ENCODE measurements around the gene SLC22A14.

SLC22A14 gene

DNA sequence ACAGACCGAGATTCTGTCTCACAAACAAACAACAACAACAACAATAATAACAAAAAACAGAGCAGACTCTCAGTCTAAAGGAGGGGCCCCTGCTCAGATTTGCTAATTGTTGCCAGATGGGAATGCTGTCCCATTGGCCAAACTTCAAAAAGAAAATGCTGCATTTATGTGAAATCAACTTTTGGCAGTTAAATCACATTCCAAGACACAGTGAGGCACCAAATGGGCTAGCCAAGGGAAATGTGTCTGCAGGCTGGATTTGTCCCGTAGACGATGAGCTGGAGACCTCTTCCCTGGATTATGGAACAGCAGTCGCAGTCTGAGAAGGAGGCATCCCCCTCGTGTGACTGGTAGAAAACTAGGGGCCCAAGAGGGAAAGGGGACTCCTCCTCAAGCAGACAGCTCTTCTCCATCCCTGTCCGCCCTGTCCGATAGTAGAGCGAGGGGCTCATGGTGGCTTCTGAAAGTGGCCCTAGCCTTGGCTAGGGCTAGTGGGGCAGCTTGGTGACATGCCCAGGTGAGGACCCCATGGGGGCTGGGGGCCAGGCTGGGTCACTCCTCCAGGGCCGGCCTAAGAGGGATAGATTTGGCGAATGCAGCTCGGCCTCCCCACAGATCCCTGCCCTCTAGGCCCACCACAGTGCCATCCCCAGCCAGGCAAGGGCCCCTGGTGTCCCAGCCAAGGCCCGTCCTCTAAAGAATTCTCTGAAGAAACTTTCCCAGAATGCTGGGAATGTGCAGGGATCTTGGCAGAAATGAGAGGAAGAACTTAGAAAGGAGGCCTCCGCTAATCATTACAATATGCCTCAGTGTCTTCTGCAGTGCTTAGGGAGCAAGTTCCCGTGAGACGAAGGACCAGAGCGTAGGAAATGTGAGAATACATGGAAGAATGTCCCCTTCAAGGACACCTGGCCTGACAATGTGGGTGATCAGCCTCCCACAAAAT lies 2.0 kb downstream of the SLC22A14 start:
- no peak for TF ChIP-seq GATA2 (IDR thresholded peaks at IDR 0.05; ENCODE audit: low read depth, low read length)
- TF ChIP-seq GATA3 (IDR thresholded peaks at IDR 0.05; ENCODE audit: low read depth, low read length) = no peak

DNA sequence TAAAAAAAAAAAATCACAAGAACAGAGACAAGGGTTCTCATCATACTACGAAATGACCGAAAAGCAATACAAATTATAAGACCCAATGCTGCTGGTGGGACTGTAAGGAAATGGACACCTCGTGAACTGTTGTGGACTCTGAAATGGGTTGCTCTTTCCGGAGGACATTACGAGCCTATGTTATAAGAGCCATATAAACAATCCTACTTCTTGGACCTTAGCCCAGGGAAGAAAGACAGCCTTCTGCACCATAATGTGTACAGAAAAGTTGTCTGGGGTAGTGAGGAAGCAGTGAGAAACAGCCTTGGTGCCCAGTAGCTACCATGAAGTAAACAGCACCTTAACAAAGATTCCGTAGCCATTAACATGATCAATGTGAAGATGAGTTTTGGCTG lies 2.7 kb downstream of the SLC22A14 start:
- TF ChIP-seq GATA2 (IDR thresholded peaks at IDR 0.05; ENCODE audit: low read depth, low read length) (no peak), GATA3 (IDR thresholded peaks at IDR 0.05; ENCODE audit: low read depth, low read length) (no peak)

DNA sequence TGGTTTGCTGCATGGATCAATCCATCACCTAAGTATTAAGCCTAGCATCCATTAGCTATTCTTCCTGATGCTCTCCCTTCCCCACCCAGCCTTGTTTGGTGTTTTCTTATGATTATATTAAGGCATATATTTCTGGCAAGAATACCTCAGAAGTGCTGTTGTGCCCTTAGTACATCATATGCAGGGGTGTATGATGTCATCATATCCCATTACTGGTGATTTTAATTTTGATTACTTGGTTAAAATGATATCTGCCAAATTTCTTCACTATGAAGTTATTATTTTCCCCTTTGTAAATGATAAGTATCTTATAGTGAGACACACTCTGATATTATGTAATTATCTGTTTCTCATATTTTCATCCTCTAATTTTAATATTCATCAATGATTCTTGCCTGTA lies 15.4 kb downstream of the SLC22A14 start:
- TF ChIP-seq GATA3 (IDR thresholded peaks at IDR 0.05; ENCODE audit: low read depth, low read length) = no peak
- no peak for TF ChIP-seq GATA2 (IDR thresholded peaks at IDR 0.05; ENCODE audit: low read depth, low read length)

DNA sequence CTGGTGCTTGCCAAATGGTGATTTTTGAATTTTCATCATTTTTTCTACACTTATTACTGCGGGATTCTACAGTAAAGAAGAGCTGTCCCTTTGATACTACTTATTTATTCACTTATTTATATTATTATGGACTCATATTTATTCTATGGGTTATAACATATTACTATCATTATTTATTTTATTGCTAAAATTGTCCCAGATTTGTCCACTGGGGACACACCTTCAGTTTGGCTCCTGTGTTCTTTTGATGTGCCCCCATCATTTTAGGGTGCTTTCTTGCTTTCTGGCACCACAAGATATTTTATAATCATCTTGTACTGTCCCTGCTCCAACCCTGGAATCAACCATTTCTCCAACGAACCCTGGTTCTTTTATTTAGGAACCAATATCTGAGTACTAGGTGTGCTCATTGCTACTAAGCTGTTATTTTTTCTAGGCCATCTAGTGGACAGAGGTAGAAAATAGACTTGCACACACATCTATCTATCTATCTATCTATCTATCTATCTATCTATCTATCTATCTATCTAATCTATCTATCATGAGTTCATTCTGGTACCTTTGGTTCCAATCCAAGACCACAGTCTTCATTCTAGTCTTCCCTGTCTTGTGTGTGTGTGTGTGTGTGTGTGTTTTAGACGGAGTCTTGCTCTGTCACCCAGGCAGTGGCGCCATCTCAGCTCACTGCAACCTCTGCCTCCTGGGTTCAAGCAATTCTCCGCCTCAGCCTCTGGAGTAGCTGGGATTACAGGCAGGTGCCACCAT lies 16.0 kb downstream of the SLC22A14 start:
- TF ChIP-seq GATA3 (IDR thresholded peaks at IDR 0.05; ENCODE audit: low read depth, low read length) (no peak), GATA2 (IDR thresholded peaks at IDR 0.05; ENCODE audit: low read depth, low read length) (no peak)

DNA sequence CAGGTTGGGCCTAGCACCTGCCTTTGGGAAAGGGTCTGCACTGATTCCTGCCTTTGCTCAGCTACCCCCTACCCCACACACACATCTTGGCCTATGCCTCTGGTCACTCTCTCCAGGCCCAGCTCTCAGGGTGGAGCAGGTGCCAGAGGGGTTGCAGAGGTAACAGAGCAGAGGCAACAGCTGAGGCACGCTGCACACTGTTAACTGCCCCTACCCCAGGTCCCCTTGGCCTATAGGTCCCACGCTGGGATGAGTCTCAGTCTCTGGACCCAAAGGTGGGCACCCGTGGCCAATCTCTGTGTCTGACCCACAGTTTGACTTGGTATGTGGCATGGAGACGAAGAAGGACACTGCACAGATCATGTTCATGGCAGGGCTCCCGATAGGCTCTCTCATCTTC lies 24.8 kb downstream of the SLC22A14 start:
- TF ChIP-seq GATA2 (IDR thresholded peaks at IDR 0.05; ENCODE audit: low read depth, low read length) (no peak), GATA3 (IDR thresholded peaks at IDR 0.05; ENCODE audit: low read depth, low read length) (no peak)

DNA sequence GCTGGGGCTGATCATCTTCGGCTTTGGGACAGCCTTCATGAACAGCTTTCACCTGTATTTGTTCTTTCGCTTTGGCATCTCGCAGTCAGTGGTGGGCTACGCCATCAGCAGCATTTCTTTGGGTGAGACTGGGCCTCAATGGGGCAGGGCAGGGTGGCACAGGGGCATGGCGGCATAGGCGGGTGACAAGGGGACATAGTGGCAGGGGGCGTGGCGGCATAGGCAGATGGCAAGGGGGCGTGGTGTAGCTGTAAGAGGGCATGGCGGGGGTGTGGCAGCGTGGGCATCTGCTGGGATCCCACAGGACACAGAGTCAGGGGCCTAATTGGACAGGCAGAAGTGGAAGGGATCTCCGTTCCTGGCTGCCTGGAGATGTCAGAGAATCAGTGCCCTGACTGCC lies 25.5 kb downstream of the SLC22A14 start:
- TF ChIP-seq GATA2 (IDR thresholded peaks at IDR 0.05; ENCODE audit: low read depth, low read length) = no peak
- no peak for TF ChIP-seq GATA3 (IDR thresholded peaks at IDR 0.05; ENCODE audit: low read depth, low read length)

DNA sequence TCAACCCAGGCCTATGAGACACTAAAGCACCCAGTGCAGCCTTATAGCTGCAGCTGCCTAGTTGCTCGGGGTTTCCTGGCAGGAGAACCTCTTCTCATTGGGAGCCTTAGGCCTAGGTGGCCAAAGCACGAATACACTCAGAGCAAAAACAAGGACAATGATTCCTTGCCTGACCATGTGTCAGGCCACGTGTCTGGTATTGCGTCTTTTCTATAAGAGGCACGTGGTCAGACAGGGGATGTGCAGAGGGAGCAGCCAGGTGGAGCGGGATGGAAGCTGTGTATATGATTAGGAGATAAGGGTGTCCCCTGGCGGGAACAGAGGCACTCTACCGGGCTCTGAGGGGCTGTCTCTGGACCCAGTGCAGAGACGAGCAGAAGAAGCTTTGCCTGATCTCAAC lies 26.4 kb downstream of the SLC22A14 start:
- TF ChIP-seq GATA2 (IDR thresholded peaks at IDR 0.05; ENCODE audit: low read depth, low read length) (no peak), GATA3 (IDR thresholded peaks at IDR 0.05; ENCODE audit: low read depth, low read length) (no peak)

DNA sequence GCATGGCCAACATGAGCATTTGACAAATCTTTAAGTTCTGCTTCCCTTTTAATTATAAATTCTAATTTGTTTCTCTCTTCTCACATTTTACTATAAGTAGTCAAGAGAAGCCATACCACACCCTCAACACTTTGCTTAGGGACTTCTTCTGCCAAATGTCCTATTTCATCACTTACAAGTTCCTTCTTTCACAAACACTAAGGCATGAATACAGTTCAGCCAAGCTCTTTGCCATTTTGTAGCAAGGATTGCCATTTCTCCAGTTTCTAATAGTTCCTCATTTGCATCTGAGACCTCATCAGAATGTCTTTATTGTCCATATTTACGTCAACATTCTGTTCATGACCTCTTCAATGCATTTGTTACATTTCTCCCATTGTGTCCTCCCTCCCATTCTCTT lies 29.4 kb downstream of the SLC22A14 start:
- TF ChIP-seq GATA2 (IDR thresholded peaks at IDR 0.05; ENCODE audit: low read depth, low read length) = no peak
- no peak for TF ChIP-seq GATA3 (IDR thresholded peaks at IDR 0.05; ENCODE audit: low read depth, low read length)

DNA sequence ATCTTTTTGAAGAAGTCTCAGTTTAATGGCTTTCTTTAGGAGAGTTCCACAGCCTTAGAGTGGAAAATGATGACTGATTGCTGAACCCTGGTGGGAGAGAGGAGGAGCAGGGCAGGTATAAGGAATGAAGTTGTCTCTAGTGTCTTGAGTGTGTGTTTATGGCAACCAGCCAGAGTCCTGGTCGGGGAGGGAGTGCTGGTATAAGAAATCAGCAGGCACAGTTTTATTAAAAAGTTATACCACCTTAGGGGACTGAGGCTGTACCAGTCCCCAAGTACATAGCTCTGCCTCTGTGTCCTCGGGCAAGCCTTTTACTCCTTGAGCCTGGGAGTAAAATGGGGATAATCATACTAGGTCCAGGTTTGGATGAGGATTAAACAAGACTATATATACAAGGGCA lies 29.8 kb downstream of the SLC22A14 start:
- TF ChIP-seq GATA2 (IDR thresholded peaks at IDR 0.05; ENCODE audit: low read depth, low read length) (no peak), GATA3 (IDR thresholded peaks at IDR 0.05; ENCODE audit: low read depth, low read length) (no peak)

DNA sequence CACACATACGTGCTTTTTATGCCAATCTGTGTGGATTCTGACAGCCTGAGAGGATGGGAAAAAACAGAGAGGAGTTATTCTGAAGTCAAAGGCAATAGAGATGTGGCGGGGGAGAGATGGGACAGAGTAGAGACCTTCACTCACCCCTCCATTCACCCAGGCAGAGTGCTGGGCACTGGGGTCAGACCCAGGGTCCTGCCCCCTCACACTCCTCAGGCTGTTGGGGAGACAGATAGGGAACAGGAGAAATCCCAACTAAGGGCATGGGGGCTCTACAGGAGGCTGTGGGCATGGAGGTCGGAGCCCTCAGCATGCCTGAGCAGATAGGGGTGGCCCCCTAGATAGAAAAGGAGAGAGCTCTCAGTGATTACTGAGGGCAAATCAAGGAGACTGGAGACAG lies 30.3 kb downstream of the SLC22A14 start:
- TF ChIP-seq GATA3 (IDR thresholded peaks at IDR 0.05; ENCODE audit: low read depth, low read length) (no peak), GATA2 (IDR thresholded peaks at IDR 0.05; ENCODE audit: low read depth, low read length) (no peak)

DNA sequence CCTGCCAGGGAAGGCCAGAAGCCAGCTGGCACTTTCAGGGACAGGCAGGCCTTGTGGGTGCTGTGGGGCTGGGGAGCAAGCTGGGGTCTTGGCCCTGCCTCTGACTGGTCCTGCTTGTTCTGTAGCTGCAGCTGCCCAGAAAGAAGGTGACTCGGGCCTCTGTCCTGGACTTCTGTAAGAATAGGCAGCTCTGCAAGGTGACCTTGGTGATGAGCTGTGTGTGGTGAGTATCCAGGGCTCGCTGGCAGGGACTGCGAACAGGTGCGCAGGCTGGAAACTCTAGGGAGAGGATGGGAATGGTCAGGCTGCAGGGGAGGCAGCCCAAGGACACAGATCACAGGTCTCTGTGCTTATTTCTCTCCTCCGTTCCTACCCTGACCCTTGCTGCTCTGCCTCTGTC lies 31.2 kb downstream of the SLC22A14 start:
- TF ChIP-seq GATA3 (IDR thresholded peaks at IDR 0.05; ENCODE audit: low read depth, low read length) (no peak), GATA2 (IDR thresholded peaks at IDR 0.05; ENCODE audit: low read depth, low read length) (no peak)

DNA sequence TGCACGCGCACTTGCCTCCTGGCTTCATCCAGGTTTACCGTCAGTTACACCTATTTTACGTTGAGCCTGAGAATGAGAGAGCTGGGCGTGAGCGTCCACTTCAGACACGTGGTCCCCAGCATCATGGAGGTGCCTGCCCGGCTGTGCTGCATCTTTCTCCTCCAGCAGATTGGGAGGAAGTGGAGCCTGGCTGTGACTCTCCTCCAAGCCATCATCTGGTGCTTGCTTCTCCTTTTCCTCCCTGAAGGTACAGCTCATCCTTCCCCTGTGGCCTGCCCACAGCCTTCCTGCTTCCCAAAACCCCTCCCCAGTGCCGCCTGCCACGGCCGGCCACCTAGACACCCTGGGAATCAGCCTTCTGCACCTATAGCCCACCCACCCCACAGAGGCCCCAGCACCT lies 31.6 kb downstream of the SLC22A14 start:
- TF ChIP-seq GATA3 (IDR thresholded peaks at IDR 0.05; ENCODE audit: low read depth, low read length) = no peak
- TF ChIP-seq GATA2 (IDR thresholded peaks at IDR 0.05; ENCODE audit: low read depth, low read length) = no peak

DNA sequence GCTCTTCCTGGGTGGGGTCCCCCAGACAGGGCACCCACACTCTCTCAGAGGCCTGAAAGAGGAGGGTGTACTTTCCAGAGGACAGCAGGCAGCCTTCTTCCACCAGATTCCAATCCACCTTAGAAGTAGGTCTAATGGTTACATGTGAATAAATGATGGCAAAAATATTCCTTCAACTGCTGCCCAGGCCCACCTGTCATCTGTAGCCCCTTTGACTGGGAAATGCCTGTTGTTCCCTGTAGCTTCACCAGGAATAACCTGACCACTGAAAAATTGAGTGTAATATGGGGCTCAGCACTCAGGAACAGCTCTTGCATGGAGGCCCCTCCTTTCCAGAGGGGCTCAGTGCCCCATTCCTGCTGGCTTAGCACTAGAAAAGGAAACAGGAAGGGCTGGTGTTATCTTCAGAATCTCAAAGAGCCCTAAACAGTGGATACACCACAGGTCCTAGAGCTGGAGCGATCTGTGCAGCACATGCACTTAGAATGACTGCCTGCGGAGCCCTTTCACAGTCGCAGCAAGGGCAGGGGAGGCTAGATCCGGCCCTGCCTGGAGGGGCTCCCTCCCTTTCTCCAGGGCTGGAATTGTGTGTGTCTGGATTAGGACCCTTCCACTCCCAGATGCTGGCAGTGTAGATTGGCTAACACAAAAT lies 32.1 kb downstream of the SLC22A14 start:
- peak; percentile 95 for TF ChIP-seq GATA2 (IDR thresholded peaks at IDR 0.05; ENCODE audit: low read depth, low read length)
- TF ChIP-seq GATA3 (IDR thresholded peaks at IDR 0.05; ENCODE audit: low read depth, low read length) = peak; percentile 88

DNA sequence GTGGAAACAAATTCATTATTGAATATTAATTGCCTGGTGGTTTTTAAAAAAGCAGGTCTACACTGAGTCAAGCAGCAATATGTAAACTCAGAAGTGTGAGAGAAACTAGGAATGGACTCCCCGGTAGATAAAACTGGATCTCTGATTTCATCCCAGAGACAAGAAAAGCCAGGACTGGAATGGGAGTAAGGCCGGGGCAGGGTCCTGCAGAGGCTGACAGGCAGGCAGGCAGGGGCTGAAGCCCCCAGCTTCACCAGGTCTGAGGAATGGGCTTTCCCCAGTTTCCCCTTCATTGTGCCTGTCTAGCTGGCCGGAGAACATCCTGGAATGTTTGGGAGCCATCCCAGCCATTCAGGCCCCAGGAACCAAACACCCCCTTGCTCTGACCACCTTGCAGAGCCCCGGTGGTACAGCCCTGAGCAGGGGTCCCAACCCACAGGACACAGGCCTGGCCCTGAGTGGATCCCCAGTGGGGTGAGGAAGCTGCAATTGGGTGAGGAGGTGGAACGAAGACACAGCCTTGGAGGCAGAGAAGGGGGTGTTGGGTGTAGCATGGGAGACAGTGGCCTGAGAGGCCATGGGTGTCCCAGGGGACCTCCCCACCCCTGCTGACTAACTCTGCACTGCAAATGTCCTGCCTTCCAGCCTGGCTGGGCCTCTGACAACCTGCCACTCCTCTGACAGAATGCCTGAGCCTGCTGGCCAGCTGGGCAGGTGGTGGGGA lies 32.8 kb downstream of the SLC22A14 start:
- TF ChIP-seq GATA2 (IDR thresholded peaks at IDR 0.05; ENCODE audit: low read depth, low read length) = no peak
